HepG2 (cell line): Measurements from ENCODE around the gene TMEM190.

ENCODE experiments used
- CHD4 ChIP-seq: fragments of 200-600 bp; sonication (generic); IDR thresholded peaks from 2 replicates; pipeline ENCODE4 v1.7.0; 2017; ENCODE audit warnings: mild to moderate bottlenecking, low read length, borderline replicate concordance
- DMAP1 ChIP-seq: IDR thresholded peaks from 2 replicates; pipeline ENCODE4 v1.6.1; 2016
- HDAC1 ChIP-seq: sonication (generic); formaldehyde crosslinking; IDR thresholded peaks from 2 replicates; pipeline ENCODE4 v1.5.1; 2020; ENCODE audit warnings: mild to moderate bottlenecking, missing genetic modification reagents
- MBNL3 ChIP-seq: fragments of 250-450 bp; sonication (Bioruptor Pico); conservative IDR thresholded peaks from 2 replicates; pipeline ENCODE4 v1.8.0; 2022; ENCODE audit warnings: mild to moderate bottlenecking, inconsistent platforms
- TP53 ChIP-seq: sonication (generic); formaldehyde crosslinking; conservative IDR thresholded peaks from 2 replicates; pipeline ENCODE4 v1.4.0; 2020; ENCODE audit warnings: missing genetic modification reagents
- ZFP36 ChIP-seq: fragments of 150-350 bp; IDR thresholded peaks from 2 replicates; pipeline ENCODE4 v1.6.1; 2018; ENCODE audit warnings: borderline replicate concordance, low read length, low read depth; ENCODE audit not compliant: partially characterized antibody
- ZNF232 ChIP-seq: sonication (generic); formaldehyde crosslinking; IDR thresholded peaks from 2 replicates; pipeline ENCODE4 v1.4.0; 2020; ENCODE audit warnings: missing genetic modification reagents, borderline replicate concordance
- ZNF660 ChIP-seq: sonication (generic); formaldehyde crosslinking; IDR thresholded peaks from 2 replicates; pipeline ENCODE4 v1.5.1; 2020; ENCODE audit warnings: mild to moderate bottlenecking, low read depth, missing genetic modification reagents, borderline replicate concordance
- ZNF839 ChIP-seq: sonication (generic); formaldehyde crosslinking; IDR thresholded peaks from 2 replicates; pipeline ENCODE4 v1.4.0; 2020; ENCODE audit warnings: missing genetic modification reagents, mild to moderate bottlenecking, borderline replicate concordance

- no peak for TF ChIP-seq MBNL3 (CRISPR knock-in tag)
- TF ChIP-seq ZFP36: no peak
- TF ChIP-seq HDAC1 (CRISPR knock-in tag): no peak
- no peak for TF ChIP-seq ZNF660 (CRISPR knock-in tag)
- TF ChIP-seq ZNF232 (CRISPR knock-in tag): no peak
- no peak for TF ChIP-seq ZNF839 (CRISPR knock-in tag)
- TF ChIP-seq DMAP1 (CRISPR knock-in tag): no peak
- TF ChIP-seq TP53 (CRISPR knock-in tag): no peak
- TF ChIP-seq CHD4: no peak
Observed at GRCh38 chr19:55362990-55363716, 13.5 kb upstream of the TMEM190 start, which contains the start of gene GARIN5B.
